ENCODE measurements around the gene MYOD1. TPM values are rescaled to one million over a fixed set of nuclear protein-coding genes. Genes with fewer than 3 reads are reported as not detected.

The MYOD1 gene
- total and polyA plus RNA-seq, 8 donors, result not detected

GRCh38 chr11:17725174-17725573 is 5.8 kb downstream of the MYOD1 start:
- DNase-seq, result no peak
- no peak for TF ChIP-seq CTCF (IDR thresholded peaks at IDR 0.05)
- Histone ChIP-seq H3K4me3 (no peak overlapping the region), H3K4me1 (peaks cover 0 to 6% of the 10 kb centered on the region in 2 donors), H3K36me3 (no peaks in the 10 kb centered on the region), H3K27ac (no peak overlapping the region), H3K27me3 (peaks cover 27 to 84% of the 10 kb centered on the region in 2 donors), H3K9me3 (no peaks in the 10 kb centered on the region)
- no peak for ATAC-seq
- intact Hi-C loops (cut with DNase I), result no loop called here

- no peak for ATAC-seq
- intact Hi-C loops (cut with DNase I), result loop anchor here in 1 of 2 donors (5.0 kb wide), 1 partner anchor 247 kb away; no protein-coding TSS in a partner anchor
- Histone ChIP-seq H3K4me3 (no peak overlapping the region), H3K4me1 (peaks cover 6 to 8% of the 10 kb centered on the region in 2 donors), H3K27me3 (peaks cover 21 to 79% of the 10 kb centered on the region in 2 donors), H3K36me3 (no peaks in the 10 kb centered on the region), H3K9me3 (no peaks in the 10 kb centered on the region), H3K27ac (no peak overlapping the region)
- TF ChIP-seq CTCF (IDR thresholded peaks at IDR 0.05), result no peak
- no peak for DNase-seq
Observed at GRCh38 chr11:17730137-17730536, 10.8 kb downstream of the MYOD1 start.

- ATAC-seq, result peak; percentile 93
Observed at GRCh38 chr11:17730608-17731462, 11.5 kb downstream of the MYOD1 start.

GRCh38 chr11:17733261-17733660 is 13.9 kb downstream of the MYOD1 start:
- H3K4me3 ChIP-seq, result no peak overlapping the region
- H3K27ac ChIP-seq, result no peak overlapping the region
- ATAC-seq (no peak), DNase-seq (no peak)
- no peaks in the 10 kb centered on the region for H3K9me3 ChIP-seq
- intact Hi-C loops (cut with DNase I), result loop anchor here in 1 of 2 donors (5.0 kb wide), 1 partner anchor 244 kb away; no protein-coding TSS in a partner anchor
- H3K36me3 ChIP-seq, result no peaks in the 10 kb centered on the region
- H3K4me1 ChIP-seq, result peaks cover 7 to 11% of the 10 kb centered on the region in 2 donors
- TF ChIP-seq CTCF (IDR thresholded peaks at IDR 0.05), result no peak
- H3K27me3 ChIP-seq, result peaks cover 48 to 89% of the 10 kb centered on the region in 2 donors

More at GRCh38 chr11:17730608-17731462, 11.5 kb downstream of the MYOD1 start:
- H3K36me3 ChIP-seq, result no peaks in the 10 kb centered on the region
- DNase-seq, result peak; percentile 64 to 84 (median 76)
- no peaks in the 10 kb centered on the region for H3K9me3 ChIP-seq
- H3K4me3 ChIP-seq, result no peak overlapping the region
- intact Hi-C loops (cut with DNase I), result loop anchor here in 1 of 2 donors (5.0 kb wide), 1 partner anchor 246 kb away; no protein-coding TSS in a partner anchor
- no peak overlapping the region for H3K27ac ChIP-seq
- H3K27me3 ChIP-seq, result peaks cover 26 to 81% of the 10 kb centered on the region in 2 donors
- TF ChIP-seq CTCF (IDR thresholded peaks at IDR 0.05), result peak; percentile 75 to 78
- peaks cover 7 to 11% of the 10 kb centered on the region in 2 donors for H3K4me1 ChIP-seq

GRCh38 chr11:17734418-17734911 is 15.1 kb downstream of the MYOD1 start, which contains the start of gene KCNC1:
Gene KCNC1 (plus strand): TSS chr11:17734781. CDS start chr11:17736003, 1,222 bp downstream.
- H3K27ac ChIP-seq, result no peak within 1 kb of the TSS
- peak in 3 of 4 donors; percentile 26 to 77 (median 49) for DNase-seq
- no peak for TF ChIP-seq CTCF (IDR thresholded peaks at IDR 0.05)
- H3K4me3 ChIP-seq, result peak within 1 kb of the TSS in 1 of 2 donors; percentile 17
- no peaks in the 10 kb centered on the region for H3K36me3 ChIP-seq
- H3K27me3 ChIP-seq, result peaks cover 51 to 95% of the 10 kb centered on the region in 2 donors
- H3K4me1 ChIP-seq, result peaks cover 7 to 11% of the 10 kb centered on the region in 2 donors
- intact Hi-C loops (cut with DNase I), result loop anchor here in 1 of 2 donors (5.0 kb wide), 1 partner anchor 243 kb away; no protein-coding TSS in a partner anchor
- H3K9me3 ChIP-seq, result no peaks in the 10 kb centered on the region
- ATAC-seq, result peak; percentile 48

Measured in left lung (tissue), 10 donors.